ACC112 (cell line): ENCODE measurements around the gene KRT86.

Source experiments
- H2AFZ ChIP-seq: fragments of 200-600 bp; sonication (generic); one replicate; pipeline ENCODE4 v1.6.0; 2017; ENCODE audit warnings: antibody characterized with exemption, low read length; ENCODE audit not compliant: unreplicated experiment
- H3K27ac ChIP-seq: fragments of 200-600 bp; sonication (generic); 2 replicates; pipeline ENCODE4 v1.5.1; 2014; ENCODE audit warnings: low read depth, mild to moderate bottlenecking, antibody characterized with exemption, low read length, moderate library complexity
- H3K27me3 ChIP-seq: fragments of 200-600 bp; sonication (generic); 2 replicates; pipeline ENCODE4 v1.6.1; 2014; ENCODE audit warnings: mild to moderate bottlenecking, antibody characterized with exemption, low read length, moderate library complexity, mixed read lengths; ENCODE audit not compliant: insufficient read depth
- H3K36me3 ChIP-seq: fragments of 200-600 bp; sonication (generic); 2 replicates; pipeline ENCODE4 v1.6.1; 2016; ENCODE audit warnings: mild to moderate bottlenecking, antibody characterized with exemption, low read length, moderate library complexity, mixed read lengths; ENCODE audit not compliant: insufficient read depth
- H3K4me1 ChIP-seq: fragments of 200-600 bp; sonication (generic); one replicate; pipeline ENCODE4 v1.6.1; 2016; ENCODE audit warnings: low read length, mixed read lengths; ENCODE audit not compliant: insufficient read depth, unreplicated experiment, control insufficient read depth
- H3K4me3 ChIP-seq: fragments of 200-600 bp; sonication (generic); 2 replicates; pipeline ENCODE4 v1.5.1; 2014; ENCODE audit warnings: mild to moderate bottlenecking, low read depth, low read length
- H3K79me2 ChIP-seq: fragments of 200-600 bp; sonication (generic); one replicate; pipeline ENCODE4 v1.6.0; 2016; ENCODE audit warnings: low read length; ENCODE audit not compliant: control insufficient read depth, unreplicated experiment, insufficient read depth

KRT86 gene

GRCh38 chr12:52353766-52354165, 79.3 kb downstream of the KRT86 start:
- H3K79me2 ChIP-seq: no peaks in the 10 kb centered on the region
- H2AFZ ChIP-seq: no peak overlapping the region
- H3K4me1 ChIP-seq: peaks cover 4% of the 10 kb centered on the region
- H3K36me3 ChIP-seq: no peaks in the 10 kb centered on the region
- H3K27ac ChIP-seq: no peak overlapping the region
- no peak overlapping the region for H3K4me3 ChIP-seq
- peaks cover 41% of the 10 kb centered on the region for H3K27me3 ChIP-seq

- H3K27ac ChIP-seq: no peak overlapping the region
These were observed 79.8 kb downstream of the KRT86 start for GRCh38 chr12:52354200-52354599.

GRCh38 chr12:52355176-52355575, 80.7 kb downstream of the KRT86 start:
- peaks cover 41% of the 10 kb centered on the region for H3K27me3 ChIP-seq
- no peak overlapping the region for H3K4me3 ChIP-seq
- H3K27ac ChIP-seq: no peak overlapping the region
- H2AFZ ChIP-seq: no peak overlapping the region
- no peaks in the 10 kb centered on the region for H3K36me3 ChIP-seq
- H3K79me2 ChIP-seq: no peaks in the 10 kb centered on the region
- peaks cover 4% of the 10 kb centered on the region for H3K4me1 ChIP-seq

More at GRCh38 chr12:52354200-52354599, 79.8 kb downstream of the KRT86 start:
- Histone ChIP-seq H3K36me3 (no peaks in the 10 kb centered on the region), H3K4me3 (no peak overlapping the region), H3K27me3 (peaks cover 41% of the 10 kb centered on the region), H3K4me1 (peaks cover 4% of the 10 kb centered on the region), H3K79me2 (no peaks in the 10 kb centered on the region), H2AFZ (no peak overlapping the region)

GRCh38 chr12:52356031-52356761, 81.8 kb downstream of the KRT86 start:
- no peaks in the 10 kb centered on the region for H3K36me3 ChIP-seq
- H3K4me1 ChIP-seq: peaks cover 4% of the 10 kb centered on the region
- no peaks in the 10 kb centered on the region for H3K79me2 ChIP-seq
- H3K27me3 ChIP-seq: peaks cover 34% of the 10 kb centered on the region
- no peak overlapping the region for H3K27ac ChIP-seq
- H2AFZ ChIP-seq: no peak overlapping the region
- H3K4me3 ChIP-seq: no peak overlapping the region

- Histone ChIP-seq H3K36me3 (no peaks in the 10 kb centered on the region), H3K27ac (no peak overlapping the region), H3K27me3 (peaks cover 34% of the 10 kb centered on the region), H3K79me2 (no peaks in the 10 kb centered on the region), H3K4me3 (no peak overlapping the region), H2AFZ (no peak overlapping the region), H3K4me1 (peaks cover 4% of the 10 kb centered on the region)
These were observed 82.5 kb downstream of the KRT86 start for GRCh38 chr12:52356762-52357580.
